NT2/D1 (cell line): ENCODE data around the gene ZNF488.

Experiments used
- SUZ12 ChIP-seq: IDR thresholded peaks from 2 replicates; pipeline ENCODE4 v1.6.1; 2011; ENCODE audit not compliant: insufficient read length, insufficient read depth; ENCODE audit errors: extremely low read depth
- ZNF274 ChIP-seq: IDR thresholded peaks from 2 replicates; pipeline ENCODE4 v1.6.1; 2011; ENCODE audit warnings: mild to moderate bottlenecking, low read depth, low read length

DNA sequence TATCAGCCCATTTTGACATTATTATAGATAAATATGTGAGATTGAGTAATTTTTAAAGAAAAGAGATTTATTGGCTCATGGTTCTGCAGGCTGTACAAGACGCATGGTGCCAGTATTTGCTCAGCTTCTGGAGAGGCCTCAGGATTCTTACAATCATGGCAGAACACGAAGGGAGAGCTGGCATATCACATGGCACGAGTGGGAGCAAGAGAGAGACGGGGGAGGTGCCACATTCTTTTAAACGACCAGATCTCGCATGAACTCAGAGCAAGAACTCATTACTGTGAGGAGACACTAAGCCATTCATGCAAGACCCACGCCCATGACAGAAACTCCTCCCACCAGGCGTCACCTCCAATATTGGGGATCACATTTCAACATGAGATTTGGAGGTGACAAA is 40.1 kb upstream of the ZNF488 start:
- TF ChIP-seq SUZ12 = no peak
- TF ChIP-seq ZNF274 = no peak
